Neural crest cell (in vitro differentiated cells): ENCODE data around the gene UFSP2. TPM values are rescaled to one million over a fixed set of nuclear protein-coding genes. Genes with fewer than 3 reads are reported as not detected.

Experiments
- DNase-seq: peaks from one replicate; pipeline ENCODE4 v3.0.0; 2021; ENCODE audit warnings: low read depth, mixed read lengths, low spot score
- H3K27ac Mint-ChIP-seq: one replicate; pipeline ENCODE4 v1.8.0; 2021; ENCODE audit warnings: mild to moderate bottlenecking, mixed read lengths; ENCODE audit not compliant: unreplicated experiment
- H3K27me3 Mint-ChIP-seq: 2 replicates; pipeline ENCODE4 v1.8.0; 2021; ENCODE audit warnings: low read depth, mild to moderate bottlenecking, mixed read lengths
- H3K36me3 Mint-ChIP-seq: 2 replicates; pipeline ENCODE4 v1.8.0; 2021; ENCODE audit warnings: low read depth, mild to moderate bottlenecking, mixed read lengths
- H3K4me1 Mint-ChIP-seq: 2 replicates; pipeline ENCODE4 v1.8.0; 2021; ENCODE audit warnings: mixed read lengths
- H3K4me3 Mint-ChIP-seq: one replicate; pipeline ENCODE4 v1.8.0; 2021; ENCODE audit warnings: mild to moderate bottlenecking, mixed read lengths
- H3K9me3 Mint-ChIP-seq: 2 replicates; pipeline ENCODE4 v1.8.0; 2021; ENCODE audit warnings: mixed read lengths
- total RNA-seq: library from RNA; stranded (reverse); gene quantifications from 2 replicates; pipeline ENCODE4 v1.2.1, GENCODE V29; 2021
- TF ChIP-seq, protein P1 (sequence below): fragments of 200-600 bp; sonication (generic); conservative IDR thresholded peaks from 2 replicates; pipeline ENCODE4 v1.5.0; 2021; ENCODE audit warnings: antibody characterized with exemption, mild to moderate bottlenecking

Gene UFSP2
- total RNA-seq, 1 donor from 2014 or later, result 28.6 TPM

DNA sequence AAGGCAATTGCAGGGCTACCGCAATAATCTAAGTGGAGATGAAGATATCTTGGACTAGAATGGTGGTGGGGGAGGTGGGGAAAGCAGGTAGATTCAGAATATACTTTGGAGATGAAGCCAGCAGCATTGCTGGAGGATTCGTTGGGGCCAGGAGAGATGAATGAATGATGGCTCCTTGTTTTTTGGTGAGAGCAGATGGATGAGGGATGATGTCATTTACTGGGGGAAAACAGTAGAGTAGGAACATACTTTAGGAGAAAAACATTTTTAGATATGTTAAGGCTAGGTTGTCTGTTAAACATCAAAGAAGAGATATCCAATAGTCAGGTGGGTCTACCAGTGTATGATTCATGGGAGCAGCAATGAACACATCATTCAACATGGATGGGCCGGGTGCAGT lies 39.9 kb upstream of the UFSP2 start:
- Mint-ChIP-seq H3K27me3 (peaks cover 40% of the 10 kb centered on the region), H3K27ac (no peak overlapping the region), H3K4me3 (no peak overlapping the region), H3K36me3 (no peaks in the 10 kb centered on the region), H3K9me3 (peaks cover 3% of the 10 kb centered on the region), H3K4me1 (peaks cover 21% of the 10 kb centered on the region)
- TF ChIP-seq, protein P1, sequence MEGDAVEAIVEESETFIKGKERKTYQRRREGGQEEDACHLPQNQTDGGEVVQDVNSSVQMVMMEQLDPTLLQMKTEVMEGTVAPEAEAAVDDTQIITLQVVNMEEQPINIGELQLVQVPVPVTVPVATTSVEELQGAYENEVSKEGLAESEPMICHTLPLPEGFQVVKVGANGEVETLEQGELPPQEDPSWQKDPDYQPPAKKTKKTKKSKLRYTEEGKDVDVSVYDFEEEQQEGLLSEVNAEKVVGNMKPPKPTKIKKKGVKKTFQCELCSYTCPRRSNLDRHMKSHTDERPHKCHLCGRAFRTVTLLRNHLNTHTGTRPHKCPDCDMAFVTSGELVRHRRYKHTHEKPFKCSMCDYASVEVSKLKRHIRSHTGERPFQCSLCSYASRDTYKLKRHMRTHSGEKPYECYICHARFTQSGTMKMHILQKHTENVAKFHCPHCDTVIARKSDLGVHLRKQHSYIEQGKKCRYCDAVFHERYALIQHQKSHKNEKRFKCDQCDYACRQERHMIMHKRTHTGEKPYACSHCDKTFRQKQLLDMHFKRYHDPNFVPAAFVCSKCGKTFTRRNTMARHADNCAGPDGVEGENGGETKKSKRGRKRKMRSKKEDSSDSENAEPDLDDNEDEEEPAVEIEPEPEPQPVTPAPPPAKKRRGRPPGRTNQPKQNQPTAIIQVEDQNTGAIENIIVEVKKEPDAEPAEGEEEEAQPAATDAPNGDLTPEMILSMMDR, result no peak
- DNase-seq, result no peak

DNA sequence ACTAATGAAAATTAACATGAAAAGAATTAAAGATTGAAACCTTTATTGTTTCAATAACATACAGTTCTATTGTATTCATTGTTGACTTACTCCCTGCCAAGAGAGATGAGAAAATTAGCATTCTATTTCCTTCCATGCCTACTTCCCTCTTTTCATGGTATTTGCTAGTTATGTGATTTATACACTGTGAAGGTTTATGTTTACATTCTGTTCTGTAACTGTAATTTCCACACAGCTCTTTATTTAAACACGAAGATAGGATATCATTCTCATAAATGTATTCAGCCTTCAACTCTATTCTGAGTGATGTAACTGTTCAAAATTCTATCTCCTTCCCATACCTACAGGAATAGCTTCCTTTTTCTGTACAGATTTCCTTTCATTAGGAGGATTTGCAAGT lies 39.1 kb upstream of the UFSP2 start:
- Mint-ChIP-seq H3K9me3 (peaks cover 3% of the 10 kb centered on the region), H3K27me3 (peaks cover 34% of the 10 kb centered on the region), H3K27ac (no peak overlapping the region), H3K36me3 (no peaks in the 10 kb centered on the region), H3K4me1 (peaks cover 21% of the 10 kb centered on the region), H3K4me3 (no peak overlapping the region)
- TF ChIP-seq, protein P1, result no peak
- DNase-seq, result no peak

DNA sequence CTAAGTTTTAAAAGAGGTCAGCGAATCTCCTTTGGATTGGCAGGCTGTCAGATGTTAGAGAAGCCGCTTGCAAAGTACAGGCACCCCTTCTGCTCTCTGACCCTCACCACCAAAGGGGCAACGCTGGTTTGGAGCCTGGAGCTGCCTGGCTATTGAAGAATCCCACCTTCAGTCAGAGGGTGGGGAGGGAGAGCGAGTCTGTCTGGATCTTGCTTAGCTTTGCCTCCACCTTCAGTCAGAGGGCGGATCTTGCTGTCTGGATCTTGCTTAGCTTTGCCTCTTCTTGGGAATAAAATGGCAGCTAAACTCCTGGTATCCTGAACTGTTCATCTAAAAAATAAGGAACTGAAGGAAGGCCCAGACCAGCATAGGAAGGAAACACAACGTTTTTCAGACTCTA lies 38.4 kb upstream of the UFSP2 start:
- peaks cover 16% of the 10 kb centered on the region for H3K4me1 Mint-ChIP-seq
- peak overlapping the region; percentile 12 for H3K27ac Mint-ChIP-seq
- H3K36me3 Mint-ChIP-seq, result no peaks in the 10 kb centered on the region
- no peak for DNase-seq
- H3K4me3 Mint-ChIP-seq, result no peak overlapping the region
- peaks cover 3% of the 10 kb centered on the region for H3K9me3 Mint-ChIP-seq
- H3K27me3 Mint-ChIP-seq, result peaks cover 27% of the 10 kb centered on the region
- TF ChIP-seq, protein P1, result no peak

DNA sequence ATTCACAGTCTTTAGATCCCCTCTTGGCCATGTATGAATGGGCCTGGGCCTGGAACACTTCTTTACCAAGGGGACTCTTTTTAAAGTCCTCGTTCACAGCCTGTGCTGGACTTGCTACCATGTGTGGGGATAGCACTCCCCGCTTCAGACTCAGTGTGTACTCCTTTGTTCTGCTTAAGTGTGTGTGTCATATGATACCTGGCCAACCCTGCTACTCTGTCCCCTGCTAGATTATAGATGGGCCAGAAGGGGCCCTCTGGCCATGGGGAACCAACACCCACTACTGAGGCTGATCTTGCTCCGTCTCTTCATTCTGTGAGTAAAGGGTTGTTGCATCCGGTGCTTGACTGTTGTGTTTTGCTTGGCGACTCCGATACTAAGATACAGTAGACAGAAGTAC lies 37.8 kb upstream of the UFSP2 start:
- Mint-ChIP-seq H3K4me3 (no peak overlapping the region), H3K27me3 (peaks cover 21% of the 10 kb centered on the region), H3K4me1 (peaks cover 16% of the 10 kb centered on the region), H3K27ac (no peak overlapping the region), H3K36me3 (no peaks in the 10 kb centered on the region), H3K9me3 (no peaks in the 10 kb centered on the region)
- DNase-seq, result no peak
- TF ChIP-seq, protein P1, result no peak

DNA sequence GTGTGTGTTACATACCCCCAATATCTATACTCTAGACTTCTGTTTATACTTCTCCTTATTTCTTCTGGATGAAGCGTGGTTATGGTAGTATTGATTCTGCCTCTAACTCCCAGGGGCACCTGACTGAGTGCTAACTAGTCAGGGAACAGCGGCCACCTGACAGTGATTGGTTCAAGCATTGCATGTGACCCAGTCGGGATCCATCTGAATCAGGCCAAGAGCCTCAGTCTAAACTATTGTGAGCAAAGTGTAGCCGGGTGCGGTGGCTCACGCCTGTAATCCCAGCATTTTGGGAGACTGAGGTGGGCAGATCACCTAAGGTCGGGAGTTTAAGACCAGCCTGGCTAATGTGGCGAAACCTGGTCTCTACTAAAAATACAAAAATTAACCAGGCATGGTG lies 35.8 kb upstream of the UFSP2 start:
- H3K4me1 Mint-ChIP-seq, result peaks cover 16% of the 10 kb centered on the region
- no peak overlapping the region for H3K4me3 Mint-ChIP-seq
- no peaks in the 10 kb centered on the region for H3K9me3 Mint-ChIP-seq
- TF ChIP-seq, protein P1, result no peak
- DNase-seq, result no peak
- no peaks in the 10 kb centered on the region for H3K36me3 Mint-ChIP-seq
- H3K27me3 Mint-ChIP-seq, result peaks cover 9% of the 10 kb centered on the region
- H3K27ac Mint-ChIP-seq, result no peak overlapping the region

DNA sequence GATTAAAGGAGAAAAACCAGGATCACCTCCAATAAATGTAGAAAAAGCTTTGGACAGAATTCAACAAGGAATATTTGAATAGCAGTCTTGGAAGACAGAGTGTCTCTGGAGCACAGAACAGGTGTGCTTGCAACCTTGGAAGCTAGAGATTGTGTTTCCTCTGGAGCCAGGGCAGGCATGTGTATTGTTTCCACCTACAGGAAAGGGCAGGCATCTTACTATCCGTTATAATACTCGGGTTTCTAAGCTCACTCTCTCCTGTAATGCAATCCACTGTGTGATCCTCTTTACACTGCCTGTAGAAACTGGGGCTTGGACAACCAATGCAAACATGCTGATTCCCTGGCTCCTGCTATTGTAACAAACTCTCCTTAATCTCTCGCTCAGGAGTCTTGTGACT lies 31.4 kb upstream of the UFSP2 start:
- Mint-ChIP-seq H3K27me3 (peaks cover 2% of the 10 kb centered on the region), H3K36me3 (no peaks in the 10 kb centered on the region), H3K4me1 (no peaks in the 10 kb centered on the region), H3K4me3 (no peak overlapping the region), H3K9me3 (no peaks in the 10 kb centered on the region), H3K27ac (no peak overlapping the region)
- TF ChIP-seq, protein P1, result no peak
- no peak for DNase-seq
